ENCODE results near the gene RORC.
"Not testable (repeated sequence)": the region's sequence is repeated elsewhere in the genome, so short reads cannot be mapped to it uniquely, and the experiment has no call there.

Gene RORC

GRCh38 chr1:151855933-151856332, 24.3 kb upstream of the RORC start:
- Histone ChIP-seq H3K9me3 (ENCODE audit: control insufficient read depth, insufficient read depth, low read length) (no peaks in the 10 kb centered on the region), H3K36me3 (ENCODE audit: insufficient read depth, low read length) (no peaks in the 10 kb centered on the region), H3K9ac (ENCODE audit: low read depth, low read length) (no peak overlapping the region), H3K4me1 (ENCODE audit: insufficient read depth, low read length) (peaks cover 14% of the 10 kb centered on the region)

- H3K9ac ChIP-seq (ENCODE audit: low read depth, low read length); H3K36me3 ChIP-seq (ENCODE audit: insufficient read depth, low read length); H3K9me3 ChIP-seq (ENCODE audit: control insufficient read depth, insufficient read depth, low read length): not testable (repeated sequence)
- H3K4me1 ChIP-seq (ENCODE audit: insufficient read depth, low read length) = peaks cover 12% of the 10 kb centered on the region
Measured at GRCh38 chr1:151855516-151855915, 23.9 kb upstream of the RORC start.

- no peaks in the 10 kb centered on the region for H3K9me3 ChIP-seq (ENCODE audit: control insufficient read depth, insufficient read depth, low read length)
- peaks cover 4% of the 10 kb centered on the region; the same call in 1 of the 2 replicates for H3K4me1 ChIP-seq (ENCODE audit: insufficient read depth, low read length)
- H3K9ac ChIP-seq (ENCODE audit: low read depth, low read length) = no peak overlapping the region
- H3K36me3 ChIP-seq (ENCODE audit: insufficient read depth, low read length) = no peaks in the 10 kb centered on the region
Measured at GRCh38 chr1:151854658-151855057, 23.1 kb upstream of the RORC start.

- no peak within 1 kb of the TSS for H3K9ac ChIP-seq (ENCODE audit: low read depth, low read length)
- H3K9me3 ChIP-seq (ENCODE audit: control insufficient read depth, insufficient read depth, low read length) = no peaks in the 10 kb centered on the region
- H3K4me1 ChIP-seq (ENCODE audit: insufficient read depth, low read length) = no peaks in the 10 kb centered on the region; the same call in 1 of the 2 replicates
- no peaks in the 10 kb centered on the region for H3K36me3 ChIP-seq (ENCODE audit: insufficient read depth, low read length)
Measured at GRCh38 chr1:151853411-151853943, 21.9 kb upstream of the RORC start, which contains the start of gene THEM5. Gene THEM5 (minus strand): TSS chr1:151853712. CDS start chr1:151853565, 147 bp downstream.

- H3K9me3 ChIP-seq (ENCODE audit: control insufficient read depth, insufficient read depth, low read length) = no peaks in the 10 kb centered on the region
- H3K4me1 ChIP-seq (ENCODE audit: insufficient read depth, low read length) = no peaks in the 10 kb centered on the region; the same call in 1 of the 2 replicates
- H3K36me3 ChIP-seq (ENCODE audit: insufficient read depth, low read length) = no peaks in the 10 kb centered on the region
- H3K9ac ChIP-seq (ENCODE audit: low read depth, low read length) = no peak overlapping the region
Measured at GRCh38 chr1:151852733-151853132, 21.1 kb upstream of the RORC start.

GRCh38 chr1:151851886-151852285, 20.3 kb upstream of the RORC start:
- Histone ChIP-seq H3K9ac (ENCODE audit: low read depth, low read length) (no peak overlapping the region), H3K4me1 (ENCODE audit: insufficient read depth, low read length) (peaks cover 3% of the 10 kb centered on the region; the same call in 1 of the 2 replicates), H3K9me3 (ENCODE audit: control insufficient read depth, insufficient read depth, low read length) (no peaks in the 10 kb centered on the region), H3K36me3 (ENCODE audit: insufficient read depth, low read length) (no peaks in the 10 kb centered on the region)

- H3K9me3 ChIP-seq (ENCODE audit: control insufficient read depth, insufficient read depth, low read length) = no peaks in the 10 kb centered on the region
- no peak overlapping the region for H3K9ac ChIP-seq (ENCODE audit: low read depth, low read length)
- H3K4me1 ChIP-seq (ENCODE audit: insufficient read depth, low read length) = peaks cover 12% of the 10 kb centered on the region; the same call in 1 of the 2 replicates
- no peaks in the 10 kb centered on the region for H3K36me3 ChIP-seq (ENCODE audit: insufficient read depth, low read length)
Measured at GRCh38 chr1:151849871-151850270, 18.3 kb upstream of the RORC start.

- Histone ChIP-seq H3K9me3 (ENCODE audit: control insufficient read depth, insufficient read depth, low read length) (no peaks in the 10 kb centered on the region), H3K4me1 (ENCODE audit: insufficient read depth, low read length) (peaks cover 12% of the 10 kb centered on the region; the same call in 1 of the 2 replicates), H3K9ac (ENCODE audit: low read depth, low read length) (no peak overlapping the region), H3K36me3 (ENCODE audit: insufficient read depth, low read length) (no peaks in the 10 kb centered on the region)
Measured at GRCh38 chr1:151849126-151849525, 17.5 kb upstream of the RORC start.

- no peak overlapping the region for H3K9ac ChIP-seq (ENCODE audit: low read depth, low read length)
- no peaks in the 10 kb centered on the region for H3K36me3 ChIP-seq (ENCODE audit: insufficient read depth, low read length)
- no peaks in the 10 kb centered on the region for H3K9me3 ChIP-seq (ENCODE audit: control insufficient read depth, insufficient read depth, low read length)
- peaks cover 12% of the 10 kb centered on the region; the same call in 1 of the 2 replicates for H3K4me1 ChIP-seq (ENCODE audit: insufficient read depth, low read length)
Measured at GRCh38 chr1:151847867-151848596, 16.4 kb upstream of the RORC start.

- Histone ChIP-seq H3K9me3 (ENCODE audit: control insufficient read depth, insufficient read depth, low read length) (no peaks in the 10 kb centered on the region), H3K9ac (ENCODE audit: low read depth, low read length) (no peak overlapping the region), H3K4me1 (ENCODE audit: insufficient read depth, low read length) (peaks cover 12% of the 10 kb centered on the region; the same call in 1 of the 2 replicates), H3K36me3 (ENCODE audit: insufficient read depth, low read length) (no peaks in the 10 kb centered on the region)
Measured at GRCh38 chr1:151846686-151847237, 15.2 kb upstream of the RORC start.

- no peaks in the 10 kb centered on the region for H3K36me3 ChIP-seq (ENCODE audit: insufficient read depth, low read length)
Measured at GRCh38 chr1:151846062-151846568, 14.5 kb upstream of the RORC start.

GRCh38 chr1:151843398-151843797, 11.8 kb upstream of the RORC start:
- H3K36me3 ChIP-seq (ENCODE audit: insufficient read depth, low read length) = no peaks in the 10 kb centered on the region
- peaks cover 18% of the 10 kb centered on the region for H3K4me1 ChIP-seq (ENCODE audit: insufficient read depth, low read length)
- no peaks in the 10 kb centered on the region for H3K9me3 ChIP-seq (ENCODE audit: control insufficient read depth, insufficient read depth, low read length)
- no peak overlapping the region for H3K9ac ChIP-seq (ENCODE audit: low read depth, low read length)

More at GRCh38 chr1:151846062-151846568, 14.5 kb upstream of the RORC start:
- Histone ChIP-seq H3K4me1 (ENCODE audit: insufficient read depth, low read length) (peaks cover 12% of the 10 kb centered on the region; the same call in 1 of the 2 replicates), H3K9ac (ENCODE audit: low read depth, low read length) (no peak overlapping the region), H3K9me3 (ENCODE audit: control insufficient read depth, insufficient read depth, low read length) (no peaks in the 10 kb centered on the region)

GRCh38 chr1:151841141-151841540, 9.5 kb upstream of the RORC start:
- Histone ChIP-seq H3K9ac (ENCODE audit: low read depth, low read length) (no peak overlapping the region), H3K4me1 (ENCODE audit: insufficient read depth, low read length) (peaks cover 21% of the 10 kb centered on the region), H3K9me3 (ENCODE audit: control insufficient read depth, insufficient read depth, low read length) (no peaks in the 10 kb centered on the region), H3K36me3 (ENCODE audit: insufficient read depth, low read length) (no peaks in the 10 kb centered on the region)

GRCh38 chr1:151840421-151840820, 8.8 kb upstream of the RORC start:
- Histone ChIP-seq H3K36me3 (ENCODE audit: insufficient read depth, low read length) (no peaks in the 10 kb centered on the region), H3K9me3 (ENCODE audit: control insufficient read depth, insufficient read depth, low read length) (no peaks in the 10 kb centered on the region), H3K4me1 (ENCODE audit: insufficient read depth, low read length) (peaks cover 17% of the 10 kb centered on the region), H3K9ac (ENCODE audit: low read depth, low read length) (peak overlapping the region; percentile 63)

Data from ES-I3 (cell line).